Sigmoid colon (tissue), 7 donors: Measurements from ENCODE around the gene CDC42BPB. TPM values are rescaled to one million over a fixed set of nuclear protein-coding genes. Genes with fewer than 3 reads are reported as not detected.
A peak's percentile ranks its signal among the peaks of the same experiment; 100 is the strongest.

Source experiments
- DNase-seq: peaks from one replicate; pipeline ENCODE4 v3.0.0-alpha.2; 2019
- H3K27ac ChIP-seq, 4 donors: fragments of 200-600 bp; sonication (generic); one replicate each; pipeline ENCODE4 v1.5.1; 2016 to 2019; ENCODE audit warnings: mild to moderate bottlenecking in 1 of 4
- H3K27me3 ChIP-seq, 3 donors: fragments of 200-600 bp; sonication (generic); one replicate each; pipeline ENCODE4 v1.5.1; 2019; ENCODE audit warnings: mild to moderate bottlenecking in 1 of 3
- H3K36me3 ChIP-seq, 4 donors: fragments of 200-600 bp; sonication (generic); one replicate each; pipeline ENCODE4 v1.5.1; 2016 to 2019
- H3K4me1 ChIP-seq, 4 donors: fragments of 200-600 bp; sonication (generic); one replicate each; pipeline ENCODE4 v1.5.1; 2017 to 2019
- H3K4me3 ChIP-seq, 4 donors: fragments of 200-600 bp; sonication (generic); one replicate each; pipeline ENCODE4 v1.5.1; 2017 to 2019; ENCODE audit warnings: mild to moderate bottlenecking in 2 of 4, moderate library complexity in 1 of 4
- H3K9me3 ChIP-seq, 4 donors: fragments of 200-600 bp in 3 of 4; sonication (generic) in 3 of 4; one replicate each; pipeline versions ENCODE4 v1.5.1 to v1.6.1; 2013 to 2019
- CTCF ChIP-seq, 4 experiments: fragments of 450-650 bp in 3 of 4; fragments of 200-600 bp in 1 of 4; IDR thresholded peaks; one replicate each; pipeline ENCODE4 v1.5.1; 2016 to 2019; ENCODE audit warnings: antibody characterized with exemption in 4 of 4, mild to moderate bottlenecking in 3 of 4, moderate library complexity in 2 of 4
- EP300 ChIP-seq, 4 donors: sonication (generic); formaldehyde crosslinking; IDR thresholded peaks; one replicate each; pipeline ENCODE4 v1.6.1; 2017; ENCODE audit warnings: antibody characterized with exemption in 4 of 4
- POLR2A ChIP-seq, 2 donors: fragments of 450-650 bp; IDR thresholded peaks; one replicate each; pipeline ENCODE4 v1.6.1; 2016; ENCODE audit warnings: antibody characterized with exemption in 2 of 2, mild to moderate bottlenecking in 2 of 2, moderate library complexity in 2 of 2
- POLR2AphosphoS5 ChIP-seq, 4 donors: sonication (generic); formaldehyde crosslinking; IDR thresholded peaks; one replicate each; pipeline ENCODE4 v1.6.1; 2017; ENCODE audit warnings: antibody characterized with exemption in 4 of 4
- WGBS, 2 donors: extraction: QIAGEN DNeasy Blood & Tissue Kit; methylation state at CpG; one replicate each; pipeline ENCODE4 v1.1.7; 2013; 5-methylcytosine and 5-hydroxymethylcytosine counted together
- intact Hi-C: fragments of 100-400 bp; cut with DNase I; formaldehyde crosslinking; loops from one replicate; pipeline ENCODE4 v1.15.1; 2023
- polyA plus RNA-seq, 3 donors: library from polyadenylated mRNA; stranded (reverse); fragments of 200-250 nt; gene quantifications; one replicate each; pipeline ENCODE4 v1.2.3, GENCODE V29; 2013
- total RNA-seq, 4 donors: library from RNA; depleted of rRNA; stranded (reverse); fragments of >200 nt; gene quantifications; one replicate each; pipeline ENCODE4 v1.1.0, GENCODE V29; 2016
- donor health status: healthy with polysubstance abuse.
- donor health status: Bipolar disorder and iron deficiency.
- donor health status: healthy.

Gene CDC42BPB
- total and polyA plus RNA-seq, 7 donors = 18.0 to 82.3 (median 58.5) TPM

- 84 to 90% methylated on average over 10 of the region's 10 CpGs for WGBS, 2 donors
- Histone ChIP-seq H3K9me3 (no peaks in the 10 kb centered on the region), H3K4me1 (peaks cover 0 to 18% (median 12%) of the 10 kb centered on the region in 4 donors), H3K27ac (no peak overlapping the region), H3K4me3 (no peak overlapping the region), H3K36me3 (peaks cover 53 to 99% (median 76%) of the 10 kb centered on the region in 4 donors), H3K27me3 (no peaks in the 10 kb centered on the region)
- intact Hi-C loops = no loop called here
- no peak for DNase-seq
- no peak for TF ChIP-seq POLR2AphosphoS5 (IDR thresholded peaks at IDR 0.05)
- no peak for TF ChIP-seq EP300 (IDR thresholded peaks at IDR 0.05)
These were observed 115.8 kb downstream of the CDC42BPB start for GRCh38 chr14:102941419-102942011.

- DNase-seq = no peak
- Histone ChIP-seq H3K9me3 (no peaks in the 10 kb centered on the region), H3K4me3 (no peak overlapping the region), H3K27me3 (no peaks in the 10 kb centered on the region), H3K27ac (peak overlapping the region in 1 of 4 donors; percentile 16), H3K36me3 (peaks cover 46 to 94% (median 71%) of the 10 kb centered on the region in 4 donors), H3K4me1 (peaks cover 0 to 18% (median 12%) of the 10 kb centered on the region in 4 donors)
- no peak for TF ChIP-seq EP300 (IDR thresholded peaks at IDR 0.05)
- TF ChIP-seq POLR2A (IDR thresholded peaks at IDR 0.05) = no peak
- no peak for TF ChIP-seq CTCF (IDR thresholded peaks at IDR 0.05)
- no peak for TF ChIP-seq POLR2AphosphoS5 (IDR thresholded peaks at IDR 0.05)
- 86 to 88% methylated on average over 19 of the region's 19 CpGs for WGBS, 2 donors
- intact Hi-C loops = no loop called here
These were observed 116.5 kb downstream of the CDC42BPB start for GRCh38 chr14:102940729-102941362.

DNA sequence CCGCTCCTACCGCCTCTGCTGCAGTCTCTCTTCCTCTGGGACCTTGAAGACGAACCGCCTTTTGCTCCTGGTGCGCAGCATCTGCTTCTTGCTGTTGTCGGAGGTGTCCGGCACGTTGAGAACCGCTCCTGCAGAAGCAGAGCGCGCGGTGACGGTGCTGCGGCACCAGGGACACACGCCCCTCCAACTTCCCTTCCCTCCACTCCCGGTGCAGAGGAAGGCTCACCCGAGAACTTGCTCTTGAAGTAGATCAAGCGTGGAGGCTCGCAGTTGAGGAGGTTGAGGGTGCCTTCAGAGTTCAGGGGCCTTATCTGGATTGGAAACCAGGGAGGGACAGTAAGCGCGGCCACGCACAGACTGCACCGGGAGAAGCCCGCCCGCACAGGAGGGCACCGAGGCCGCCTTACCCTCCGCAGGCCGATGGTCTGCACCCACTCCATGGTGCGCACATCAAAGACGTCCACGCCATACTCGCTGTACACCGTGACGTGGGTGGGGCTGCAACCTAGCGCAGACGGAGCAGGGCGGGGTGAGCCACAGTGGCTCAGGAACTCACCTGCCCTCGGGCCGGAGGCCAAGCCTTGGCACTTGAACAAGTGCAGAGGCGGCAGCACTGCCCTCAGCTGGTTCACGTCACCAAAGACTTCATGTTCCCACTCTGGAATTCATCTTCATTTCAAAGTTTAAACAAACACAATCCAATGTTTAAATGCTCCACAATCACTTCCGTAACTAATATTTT, 117.4 kb downstream of the CDC42BPB start:
- H3K9me3 ChIP-seq = no peaks in the 10 kb centered on the region
- no peaks in the 10 kb centered on the region for H3K27me3 ChIP-seq
- H3K4me1 ChIP-seq = peaks cover 0 to 18% (median 12%) of the 10 kb centered on the region in 4 donors
- intact Hi-C loops = no loop called here
- H3K4me3 ChIP-seq = no peak overlapping the region
- no peak for DNase-seq
- peaks cover 38 to 86% (median 63%) of the 10 kb centered on the region in 4 donors for H3K36me3 ChIP-seq
- TF ChIP-seq POLR2A (IDR thresholded peaks at IDR 0.05) (no peak), EP300 (IDR thresholded peaks at IDR 0.05) (peak in 1 of 4 donors; percentile 50), POLR2AphosphoS5 (IDR thresholded peaks at IDR 0.05) (peak in 1 of 4 donors; percentile 49)
- 75 to 90% methylated on average over 43 of the region's 43 CpGs for WGBS, 2 donors
- no peak overlapping the region for H3K27ac ChIP-seq

DNA sequence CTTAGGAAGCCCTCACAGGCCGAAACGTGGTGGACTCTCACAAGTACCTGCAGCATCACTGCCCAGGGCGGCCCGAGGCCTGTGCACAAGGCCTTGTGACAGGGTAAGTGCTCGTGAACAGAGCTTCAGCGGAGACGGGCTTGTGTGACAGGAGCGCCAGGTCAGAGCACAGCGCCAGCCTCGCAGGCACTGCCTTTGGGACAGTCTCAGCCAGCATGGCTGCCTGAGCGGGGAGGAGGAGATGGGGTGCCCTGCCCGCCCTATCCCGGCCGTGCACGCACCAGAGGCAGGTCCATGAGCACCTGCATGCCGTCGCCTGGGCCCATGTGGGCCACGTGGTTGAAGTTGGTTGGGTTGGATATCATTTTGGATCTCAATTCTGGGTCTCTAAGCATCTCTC, 118.0 kb downstream of the CDC42BPB start:
- intact Hi-C loops = no loop called here
- Histone ChIP-seq H3K4me3 (no peak overlapping the region), H3K27me3 (no peaks in the 10 kb centered on the region), H3K36me3 (peaks cover 32 to 79% (median 56%) of the 10 kb centered on the region in 4 donors), H3K4me1 (peaks cover 0 to 18% (median 12%) of the 10 kb centered on the region in 4 donors), H3K9me3 (no peaks in the 10 kb centered on the region), H3K27ac (no peak overlapping the region)
- no peak for DNase-seq
- WGBS, 2 donors = 96 to 97% methylated on average over 18 of the region's 18 CpGs
- TF ChIP-seq EP300 (IDR thresholded peaks at IDR 0.05) (no peak), POLR2AphosphoS5 (IDR thresholded peaks at IDR 0.05) (no peak), CTCF (IDR thresholded peaks at IDR 0.05) (no peak), POLR2A (IDR thresholded peaks at IDR 0.05) (no peak)

GRCh38 chr14:102938191-102938590, 119.2 kb downstream of the CDC42BPB start:
- WGBS, 2 donors = 96% methylated on average over 12 of the region's 12 CpGs
- H3K27me3 ChIP-seq = no peaks in the 10 kb centered on the region

More at GRCh38 chr14:102938191-102938590, 119.2 kb downstream of the CDC42BPB start:
- Histone ChIP-seq H3K4me3 (no peak overlapping the region), H3K9me3 (no peaks in the 10 kb centered on the region), H3K36me3 (peaks cover 21 to 77% (median 50%) of the 10 kb centered on the region in 4 donors), H3K27ac (no peak overlapping the region), H3K4me1 (peaks cover 0 to 18% (median 12%) of the 10 kb centered on the region in 4 donors)
- no peak for DNase-seq
- TF ChIP-seq POLR2AphosphoS5 (IDR thresholded peaks at IDR 0.05) (no peak), POLR2A (IDR thresholded peaks at IDR 0.05) (no peak), CTCF (IDR thresholded peaks at IDR 0.05) (no peak), EP300 (IDR thresholded peaks at IDR 0.05) (no peak)
- intact Hi-C loops = no loop called here
